HG03558 (cell line): ENCODE measurements around the gene CACNA1F.
A peak's percentile ranks its signal among the peaks of the same experiment; 100 is the strongest.

Source experiments
- ATAC-seq: cut with Tn5 transposase; IDR thresholded peaks from one replicate; pipeline ENCODE4 v1.9.1; 2021; ENCODE audit warnings: moderate number of reproducible peaks; ENCODE audit not compliant: unreplicated experiment; ENCODE audit errors: extremely low read depth

Gene CACNA1F

GRCh38 chrX:49233176-49233575 lies at the start of gene CACNA1F:
CACNA1F (minus strand) TSS chrX:49233340; CDS start chrX:49233309, 31 bp downstream.
- no peak for ATAC-seq

GRCh38 chrX:49282647-49283011 lies 49.5 kb upstream of the CACNA1F start:
- no peak for ATAC-seq

DNA sequence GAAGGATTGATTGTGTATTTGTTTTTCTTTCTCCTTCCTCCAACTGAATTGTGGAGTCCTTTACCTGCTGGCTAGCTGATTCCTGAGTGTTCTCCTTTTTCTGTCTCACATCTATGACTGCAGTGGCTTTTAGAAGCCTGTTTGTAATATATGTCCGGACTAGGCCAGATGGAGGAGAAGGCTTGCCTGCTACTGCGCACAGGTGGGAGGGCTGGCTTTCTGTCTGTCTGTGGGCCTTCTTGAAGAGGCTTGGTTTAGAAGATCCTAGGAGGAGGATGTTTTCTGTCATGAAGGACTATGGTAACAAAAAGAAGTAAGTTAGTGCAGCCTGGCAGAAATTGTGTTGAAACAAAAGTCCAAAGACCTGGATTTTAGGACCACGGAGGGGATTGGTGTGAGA lies 44.9 kb upstream of the CACNA1F start:
- no peak for ATAC-seq

DNA sequence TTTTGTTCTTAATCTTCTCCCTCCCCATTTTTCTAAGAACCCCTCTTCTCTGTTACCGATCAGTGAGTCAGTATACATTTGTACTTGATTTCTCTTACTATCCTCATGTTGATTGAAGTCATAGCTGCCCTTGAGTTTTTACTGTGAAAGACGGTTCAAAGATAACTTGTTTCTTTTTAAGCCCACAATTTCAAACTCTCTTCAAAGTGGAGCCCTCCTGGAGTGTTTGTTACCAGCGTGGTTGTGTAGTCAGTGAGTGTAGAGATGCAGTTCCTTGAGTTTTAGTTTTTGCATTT lies 44.3 kb upstream of the CACNA1F start:
- no peak for ATAC-seq

- ATAC-seq: no peak
Observed at GRCh38 chrX:49276671-49277534, 43.8 kb upstream of the CACNA1F start.

- ATAC-seq: no peak
Observed at GRCh38 chrX:49276207-49276606, 43.1 kb upstream of the CACNA1F start.

DNA sequence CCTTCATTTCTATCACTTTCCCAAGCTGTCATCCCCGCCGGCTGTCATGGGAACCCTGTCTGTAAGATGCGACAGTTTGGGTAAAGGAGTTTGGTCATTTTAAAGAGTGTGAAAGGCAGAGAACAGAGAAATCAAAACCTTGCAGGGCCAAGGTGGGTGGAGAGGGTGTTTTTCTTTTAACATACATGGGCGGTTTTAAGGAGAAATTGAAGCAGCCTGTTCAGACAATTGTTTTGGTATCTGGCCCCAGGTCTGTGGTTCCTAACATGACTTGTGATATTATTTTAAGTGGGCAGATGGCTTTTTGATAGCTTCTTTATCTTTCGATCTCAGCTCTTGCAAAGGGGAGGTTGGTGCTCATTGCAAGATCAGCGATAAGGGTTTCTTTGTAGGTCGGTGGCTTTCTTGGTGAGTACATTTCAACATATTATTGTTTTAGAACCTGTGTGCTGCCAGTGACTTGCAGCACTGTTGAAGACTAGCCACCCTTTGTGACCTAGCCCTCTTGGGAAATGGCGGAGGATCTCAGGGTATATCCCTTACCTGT lies 40.1 kb upstream of the CACNA1F start:
- ATAC-seq: no peak

DNA sequence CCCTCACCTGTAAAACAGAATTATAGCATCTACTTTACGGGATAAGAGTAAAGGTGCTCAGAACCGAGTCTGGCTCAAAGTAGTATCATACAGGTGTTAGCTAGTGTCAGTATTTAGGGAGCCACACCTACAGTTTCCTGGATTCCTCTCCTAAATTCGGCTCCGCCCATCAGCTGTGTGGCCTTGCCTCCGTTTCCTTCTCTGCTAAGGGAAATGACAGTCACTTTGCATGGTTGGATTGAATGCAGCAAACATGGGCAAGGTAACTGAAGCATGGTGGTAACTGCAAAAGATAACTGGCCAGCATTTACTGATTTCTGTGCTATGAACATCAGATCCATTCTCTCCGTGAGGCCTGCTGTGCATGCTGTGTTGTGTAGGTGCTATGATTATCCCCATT lies 39.3 kb upstream of the CACNA1F start:
- no peak for ATAC-seq

DNA sequence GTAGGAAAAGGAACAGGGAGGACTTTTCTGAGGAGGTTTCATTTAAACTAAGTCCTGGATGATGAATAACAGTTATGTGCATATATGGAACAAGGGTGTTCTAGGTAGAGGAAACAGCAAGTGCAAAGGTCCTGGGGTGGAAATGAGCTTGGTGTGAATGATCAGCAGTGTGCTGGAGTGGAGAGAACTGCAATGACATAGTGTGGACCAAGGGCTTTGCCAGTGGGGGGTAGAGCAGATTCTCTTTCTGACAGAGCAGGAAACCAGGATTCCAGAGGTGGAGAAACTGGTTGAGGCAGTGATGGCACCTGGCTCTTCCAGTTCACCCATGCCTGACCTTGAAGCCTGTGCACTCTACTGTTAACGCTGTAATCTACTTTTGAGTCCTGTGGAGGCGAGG lies 38.2 kb upstream of the CACNA1F start:
- ATAC-seq: no peak

GRCh38 chrX:49270249-49270921 lies 37.2 kb upstream of the CACNA1F start:
- ATAC-seq: no peak

DNA sequence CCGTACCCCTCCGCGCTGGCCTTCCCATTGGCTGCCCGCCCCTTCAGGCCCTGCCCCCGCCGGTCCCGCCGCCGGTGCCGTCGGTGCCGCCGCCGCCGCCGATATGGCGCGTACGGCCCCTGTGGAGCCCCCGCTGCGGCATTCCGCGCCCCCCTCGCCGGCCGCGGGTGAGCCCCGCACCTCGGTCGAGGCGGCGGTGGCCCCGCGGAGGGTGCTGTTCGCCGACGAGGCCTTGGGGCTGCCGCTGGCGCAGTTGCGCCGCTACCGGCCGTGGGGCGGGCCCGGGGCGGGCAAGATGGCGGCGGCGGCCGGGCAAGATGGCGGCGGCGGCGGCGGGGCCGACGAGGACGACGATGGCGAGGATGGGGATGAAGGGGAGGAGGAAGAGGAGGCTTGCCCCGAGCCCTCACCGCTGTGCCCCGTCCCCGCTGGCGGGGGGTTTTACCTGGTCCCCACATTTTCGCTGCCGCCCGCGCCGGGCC lies 36.7 kb upstream of the CACNA1F start, which contains the start of gene PPP1R3F:
PPP1R3F (plus strand) TSS at position 27 of the 482 bp plus-strand sequence; CDS start at position 104, 77 bp downstream.
- ATAC-seq: no peak

DNA sequence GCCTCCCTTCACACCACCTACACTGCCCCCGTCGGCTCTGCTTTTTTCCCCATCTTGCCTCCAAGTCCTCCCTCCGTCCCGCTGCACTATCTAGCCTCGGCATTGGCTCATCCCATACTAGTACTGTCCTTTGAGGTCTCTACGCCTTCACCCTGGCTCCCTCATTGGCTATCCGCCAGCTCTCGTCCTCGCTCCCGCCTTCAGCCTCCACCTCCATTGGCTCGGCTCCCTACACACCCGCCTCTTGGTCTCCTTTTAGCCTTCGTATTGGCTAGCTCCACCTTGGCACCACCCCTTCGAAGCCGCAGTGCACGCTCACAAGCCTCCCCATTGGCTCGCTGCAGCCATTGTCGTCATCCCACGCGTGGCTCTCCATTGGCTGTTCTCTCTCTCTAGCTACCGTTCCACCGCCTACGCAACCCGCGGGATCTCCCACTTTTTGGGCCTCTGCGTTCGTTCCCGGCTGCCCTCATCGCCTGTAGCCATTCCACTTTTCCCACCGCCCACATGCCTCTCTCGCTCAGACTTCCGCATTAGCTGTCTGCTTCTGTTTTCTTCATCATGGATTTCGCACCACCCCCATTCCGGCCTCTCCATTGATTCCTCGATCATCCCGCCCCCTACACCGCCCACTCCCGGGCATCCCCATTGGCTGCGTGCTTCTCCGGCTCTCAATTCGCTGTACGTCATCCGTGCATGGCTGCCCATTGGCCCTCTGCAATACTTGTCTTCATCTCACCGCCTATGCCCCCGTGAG lies 36.0 kb upstream of the CACNA1F start:
- ATAC-seq: peak; percentile 69

DNA sequence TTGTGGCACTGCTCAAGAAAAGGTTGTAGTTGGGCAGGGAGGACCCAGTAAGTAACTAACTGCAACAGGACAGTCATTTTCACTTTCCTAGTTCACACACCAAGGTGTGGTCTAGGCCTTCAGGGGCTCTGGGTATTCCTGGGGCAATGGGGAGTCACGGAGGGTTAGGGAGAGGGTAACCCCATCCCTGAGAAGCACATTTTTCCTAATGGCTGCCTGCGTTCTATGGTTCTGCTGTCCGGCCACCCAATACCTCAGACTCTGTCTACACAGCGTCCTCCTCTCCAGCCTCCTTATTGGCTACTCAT lies 35.5 kb upstream of the CACNA1F start:
- no peak for ATAC-seq

GRCh38 chrX:49266523-49267445 lies 33.6 kb upstream of the CACNA1F start:
- ATAC-seq: no peak

GRCh38 chrX:49264460-49264859 lies 31.3 kb upstream of the CACNA1F start, which contains the start of gene FOXP3:
FOXP3 (minus strand) TSS chrX:49264710; CDS start chrX:49258505, 6,205 bp downstream.
- ATAC-seq: no peak

DNA sequence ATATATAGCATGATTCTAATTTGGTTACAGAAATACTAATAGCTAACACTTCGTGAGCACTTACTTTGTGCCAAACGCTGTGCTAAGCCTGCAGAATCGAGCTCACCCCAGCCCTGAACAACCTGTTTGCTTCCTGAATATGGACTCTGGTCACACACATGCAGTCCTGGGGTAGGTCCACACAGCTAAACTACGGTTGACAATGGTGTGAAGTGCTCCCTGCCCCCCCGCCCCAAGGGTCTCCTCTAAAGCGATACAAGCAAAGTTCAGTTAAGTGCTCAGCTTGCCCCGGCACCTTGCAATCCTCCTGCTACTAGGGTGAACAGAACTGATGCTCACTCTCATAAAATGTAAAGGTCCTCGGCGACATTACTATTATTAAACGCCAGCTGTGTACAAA lies 30.5 kb upstream of the CACNA1F start:
- no peak for ATAC-seq

GRCh38 chrX:49262603-49263002 lies 29.5 kb upstream of the CACNA1F start:
- no peak for ATAC-seq

DNA sequence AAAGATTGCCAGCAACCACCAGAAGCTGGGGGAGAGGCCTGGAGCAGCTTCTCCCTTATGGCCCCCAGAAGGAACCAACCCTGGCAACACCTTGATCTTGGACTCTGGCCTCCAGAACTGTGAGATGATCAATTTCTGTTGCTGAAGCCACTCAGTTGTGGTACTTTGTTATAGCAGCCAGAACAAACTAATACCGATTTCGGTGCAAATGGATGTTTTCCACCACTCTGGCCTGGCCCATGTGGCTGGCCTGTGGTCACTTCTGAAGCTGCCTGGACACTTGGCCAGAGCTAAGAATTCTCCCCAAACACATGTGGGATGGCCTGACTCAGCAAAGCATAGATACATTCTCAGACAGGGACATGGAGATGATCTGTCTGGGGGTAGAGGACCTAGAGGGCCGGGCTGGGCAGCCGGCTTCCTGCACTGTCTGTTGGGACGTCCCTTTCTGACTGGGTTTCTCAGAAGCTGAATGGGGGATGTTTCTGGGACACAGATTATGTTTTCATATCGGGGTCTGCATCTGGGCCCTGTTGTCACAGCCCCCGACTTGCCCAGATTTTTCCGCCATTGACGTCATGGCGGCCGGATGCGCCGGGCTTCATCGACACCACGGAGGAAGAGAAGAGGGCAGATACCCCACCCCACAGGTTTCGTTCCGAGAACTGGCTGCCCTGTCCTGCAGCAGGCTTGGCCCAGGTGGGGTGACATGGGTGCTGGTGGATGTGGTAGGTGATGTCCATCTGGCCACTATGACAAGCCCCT lies 27.3 kb upstream of the CACNA1F start:
- no peak for ATAC-seq

GRCh38 chrX:49258749-49259124 lies 25.6 kb upstream of the CACNA1F start:
- no peak for ATAC-seq
